Measurements from ENCODE around the gene PHETA1. TPM values are rescaled to one million over a fixed set of nuclear protein-coding genes. Genes with fewer than 3 reads are reported as not detected.
A peak's percentile ranks its signal among the peaks of the same experiment; 100 is the strongest.

Gene PHETA1
- total RNA-seq (9.4 and 12.1 TPM in 2 replicates), polyA plus RNA-seq (7.3 and 7.4 TPM in 2 replicates), polyA minus RNA-seq (12.0 and 13.4 TPM in 2 replicates)
- 7.1 TPM for total RNA-seq (2013)

- WGBS (ENCODE audit: insufficient coverage): 2% methylated on average over 71 of the region's 72 CpGs
- Histone ChIP-seq H2AFZ (ENCODE audit: insufficient read depth, low read depth, low read length, poor library complexity, severe bottlenecking) (peak within 1 kb of the TSS; percentile 84), H3K4me3 (ENCODE audit: control extremely low read depth in 1 of 5, extremely low read depth in 1 of 5, insufficient read depth in 1 of 5, low read depth in 2 of 5, low read length in 4 of 5) (peak within 1 kb of the TSS; percentile 46 to 73 (median 70)), H3K4me2 (replicated peaks; ENCODE audit: low read depth, low read length, poor library complexity, severe bottlenecking) (peak within 1 kb of the TSS; percentile 94), H3K9me3 (ENCODE audit: control extremely low read depth in 1 of 3, control insufficient read depth in 2 of 3, insufficient read depth in 1 of 3, low read length in 2 of 3) (no peaks in the 10 kb centered on the region), H3K27ac (ENCODE audit: low read length in 2 of 2) (peak within 1 kb of the TSS; percentile 3 to 54), H3K27me3 (replicated peaks in 1 of 4; ENCODE audit: control extremely low read depth in 1 of 4, control insufficient read depth in 3 of 4, insufficient read depth in 4 of 4, low read length in 3 of 4) (no peaks in the 10 kb centered on the region), H3K9ac (ENCODE audit: low read length) (peak within 1 kb of the TSS; percentile 86), H3K79me2 (ENCODE audit: control insufficient read depth, insufficient read depth, low read length) (peaks cover 5% of the 10 kb centered on the region), H3K36me3 (replicated peaks in 1 of 2; ENCODE audit: control extremely low read depth in 1 of 2, control insufficient read depth in 1 of 2, extremely low read depth in 1 of 2, insufficient read depth in 2 of 2, low read length in 1 of 2) (no peaks in the 10 kb centered on the region), H3K4me1 (ENCODE audit: control insufficient read depth in 2 of 2, insufficient read depth in 2 of 2, low read length in 2 of 2) (peaks cover 20 to 25% of the 10 kb centered on the region in 2 donors), H4K20me1 (ENCODE audit: control insufficient read depth, insufficient read depth, low read length, poor library complexity, severe bottlenecking) (no peaks in the 10 kb centered on the region)
- Mint-ChIP-seq H3K27ac (peak within 1 kb of the TSS; percentile 72), H3K4me3 (peak within 1 kb of the TSS; percentile 90), H3K27me3 (no peaks in the 10 kb centered on the region), H3K4me1 (peaks cover 35% of the 10 kb centered on the region), H3K9me3 (ENCODE audit: insufficient read depth) (no peaks in the 10 kb centered on the region)
- ATAC-seq (ENCODE audit: low read depth) (peak; percentile 98), DNase-seq (peak; percentile 78)
- ChIA-PET POLR2A (interaction anchor here (0.7 kb wide), 1 partner anchor 28 kb away, joined by 3 read pairs; no protein-coding TSS in a partner anchor), CTCF (interaction anchor here (1.1 to 3.5 kb wide), 7 partner anchors 14 to 83 kb away, joined by 3 to 24 read pairs (median 3); no protein-coding TSS in a partner anchor)
- no peak for TF ChIP-seq CTCF (IDR thresholded peaks at IDR 0.05)
- no peak for TF ChIP-seq EZH2 (IDR thresholded peaks at IDR 0.05; ENCODE audit: borderline replicate concordance, insufficient read depth, low read depth, low read length, poor library complexity, severe bottlenecking)
- intact Hi-C loops (cut with micrococcal nuclease): loop anchor here (1.0 to 2.0 kb wide), 3 partner anchors 8 to 38 kb away; no protein-coding TSS in a partner anchor
Observed at GRCh38 chr12:111368788-111369495, at the start of gene PHETA1. PHETA1 (minus strand) TSS chr12:111369095; CDS start chr12:111363427, 5,668 bp downstream.

GRCh38 chr12:111418594-111418880, 49.6 kb upstream of the PHETA1 start:
- Histone ChIP-seq H4K20me1 (ENCODE audit: control insufficient read depth, insufficient read depth, low read length, poor library complexity, severe bottlenecking) (peaks cover 52% of the 10 kb centered on the region), H3K4me1 (ENCODE audit: control insufficient read depth in 2 of 2, insufficient read depth in 2 of 2, low read length in 2 of 2) (peaks cover 5 to 8% of the 10 kb centered on the region in 2 donors), H3K27me3 (replicated peaks in 1 of 4; ENCODE audit: control extremely low read depth in 1 of 4, control insufficient read depth in 3 of 4, insufficient read depth in 4 of 4, low read length in 3 of 4) (no peaks in the 10 kb centered on the region), H3K36me3 (replicated peaks in 1 of 2; ENCODE audit: control extremely low read depth in 1 of 2, control insufficient read depth in 1 of 2, extremely low read depth in 1 of 2, insufficient read depth in 2 of 2, low read length in 1 of 2) (peaks cover 11 to 50% of the 10 kb centered on the region in 2 experiments), H3K4me3 (ENCODE audit: control extremely low read depth in 1 of 5, extremely low read depth in 1 of 5, insufficient read depth in 1 of 5, low read depth in 2 of 5, low read length in 4 of 5) (no peak overlapping the region), H3K27ac (ENCODE audit: low read length in 2 of 2) (no peak overlapping the region), H3K4me2 (replicated peaks; ENCODE audit: low read depth, low read length, poor library complexity, severe bottlenecking) (no peak overlapping the region), H3K79me2 (ENCODE audit: control insufficient read depth, insufficient read depth, low read length) (peaks cover 95% of the 10 kb centered on the region), H2AFZ (ENCODE audit: insufficient read depth, low read depth, low read length, poor library complexity, severe bottlenecking) (no peak overlapping the region), H3K9ac (ENCODE audit: low read length) (no peak overlapping the region), H3K9me3 (ENCODE audit: control extremely low read depth in 1 of 3, control insufficient read depth in 2 of 3, insufficient read depth in 1 of 3, low read length in 2 of 3) (no peaks in the 10 kb centered on the region)
- Mint-ChIP-seq H3K4me1 (peaks cover 33% of the 10 kb centered on the region), H3K27me3 (no peaks in the 10 kb centered on the region), H3K9me3 (ENCODE audit: insufficient read depth) (no peaks in the 10 kb centered on the region), H3K27ac (no peak overlapping the region), H3K4me3 (no peak overlapping the region)
- TF ChIP-seq CTCF (IDR thresholded peaks at IDR 0.05): no peak
- no peak for TF ChIP-seq EZH2 (IDR thresholded peaks at IDR 0.05; ENCODE audit: borderline replicate concordance, insufficient read depth, low read depth, low read length, poor library complexity, severe bottlenecking)
- DNase-seq: no peak
- 97% methylated on average over 30 of the region's 30 CpGs for WGBS (ENCODE audit: insufficient coverage)
- ChIA-PET POLR2A (no interaction called here), CTCF (interaction anchor here (0.8 to 2.3 kb wide), 2 partner anchors 22 to 33 kb away, joined by 4 to 10 read pairs; no protein-coding TSS in a partner anchor)
- intact Hi-C loops (cut with micrococcal nuclease): no loop called here
- ATAC-seq (ENCODE audit: low read depth): no peak
